ENCODE results near the gene VGF.
"Not testable (repeated sequence)": the region's sequence is repeated elsewhere in the genome, so short reads cannot be mapped to it uniquely, and the experiment has no call there.

VGF gene

GRCh38 chr7:101165075-101165957, at the start of gene VGF:
Gene VGF, minus strand, starts transcription at chr7:101165569. Its CDS starts 726 bp downstream, at chr7:101164843.
- peak; percentile 79 for DNase-seq

GRCh38 chr7:101212014-101212413, 46.6 kb upstream of the VGF start:
- DNase-seq = no peak

GRCh38 chr7:101211501-101211900, 46.1 kb upstream of the VGF start:
- DNase-seq = no peak

GRCh38 chr7:101210143-101210542, 44.8 kb upstream of the VGF start:
- no peak for DNase-seq

- DNase-seq = no peak
These were observed 43.4 kb upstream of the VGF start for GRCh38 chr7:101208794-101209193.

GRCh38 chr7:101207459-101207858, 42.1 kb upstream of the VGF start:
- DNase-seq = no peak

- DNase-seq = no peak
These were observed 41.3 kb upstream of the VGF start for GRCh38 chr7:101206665-101207042.

- no peak for DNase-seq
These were observed 40.7 kb upstream of the VGF start for GRCh38 chr7:101205901-101206664.

GRCh38 chr7:101203740-101204738, 38.7 kb upstream of the VGF start:
- not testable (repeated sequence) for DNase-seq

- no peak for DNase-seq
These were observed 37.2 kb upstream of the VGF start for GRCh38 chr7:101202603-101202918.

GRCh38 chr7:101201695-101202602, 36.6 kb upstream of the VGF start:
- DNase-seq = no peak

- DNase-seq = no peak
These were observed 35.7 kb upstream of the VGF start, which contains the start of gene MOGAT3 for GRCh38 chr7:101200862-101201599. Gene MOGAT3, minus strand, starts transcription at chr7:101201036. Its CDS starts 182 bp downstream, at chr7:101200854.

GRCh38 chr7:101200504-101200861, 35.1 kb upstream of the VGF start:
- DNase-seq = no peak

- not testable (repeated sequence) for DNase-seq
These were observed 34.2 kb upstream of the VGF start for GRCh38 chr7:101199522-101199921.

GRCh38 chr7:101198476-101198875, 33.1 kb upstream of the VGF start:
- no peak for DNase-seq

- DNase-seq = no peak
These were observed 32.6 kb upstream of the VGF start for GRCh38 chr7:101197991-101198390.

- DNase-seq = no peak
These were observed 30.5 kb upstream of the VGF start for GRCh38 chr7:101195884-101196283.

- no peak for DNase-seq
These were observed 23.7 kb upstream of the VGF start for GRCh38 chr7:101189109-101189508.

GRCh38 chr7:101186844-101187428, 21.6 kb upstream of the VGF start:
- peak; percentile 76 for DNase-seq

GRCh38 chr7:101186194-101186593, 20.8 kb upstream of the VGF start:
- no peak for DNase-seq
